Colonic mucosa (tissue), 4 donors: ENCODE data around the gene TCP1. TPM values are rescaled to one million over a fixed set of nuclear protein-coding genes. Genes with fewer than 3 reads are reported as not detected.

ENCODE experiments used
- DNase-seq: peaks from one replicate; pipeline ENCODE4 v3.0.0-alpha.2; 2020
- H3K27ac ChIP-seq: fragments of 200-600 bp; one replicate; pipeline ENCODE4 v1.8.0; 2021
- H3K27me3 ChIP-seq: fragments of 200-600 bp; one replicate; pipeline ENCODE4 v1.8.0; 2021
- H3K36me3 ChIP-seq: fragments of 200-600 bp; one replicate; pipeline ENCODE4 v1.8.0; 2021
- H3K4me1 ChIP-seq: fragments of 200-600 bp; one replicate; pipeline ENCODE4 v1.8.0; 2021; ENCODE audit warnings: mild to moderate bottlenecking
- H3K4me3 ChIP-seq: fragments of 200-600 bp; one replicate; pipeline ENCODE4 v1.8.0; 2021
- H3K9ac ChIP-seq, 2 donors: one replicate each; pipeline ENCODE4 v1.7.0; 2013; ENCODE audit warnings: control low read depth in 2 of 2, low read depth in 2 of 2, low read length in 2 of 2
- H3K9me3 ChIP-seq: fragments of 200-600 bp; one replicate; pipeline ENCODE4 v1.8.0; 2021
- CTCF ChIP-seq: fragments of 200-600 bp; IDR thresholded peaks from one replicate; pipeline ENCODE4 v1.8.0; 2022; ENCODE audit warnings: antibody characterized with exemption, mild to moderate bottlenecking
- intact Hi-C: fragments of 100-400 bp; cut with DNase I; formaldehyde crosslinking; loops from one replicate; pipeline ENCODE4 v1.14.1; 2022
- total RNA-seq, 2 donors: library from RNA; stranded (reverse); fragmentation: NEBNext Ultra II Directional in 1 of 2; extraction: Animal tissue kit (Norgen Biotek cat#: 25700) in 1 of 2; gene quantifications; one replicate each; pipeline ENCODE4 v1.2.1, GENCODE V29; 2021
- donor health status: healthy.
- donor health status: DM: no; HTN: no; CAD: no.
- donor health status: DM: no; HTN: no; CAD: no.

TCP1 gene
- total RNA-seq, 2 donors from 2014 or later: 163 to 294 TPM

DNA sequence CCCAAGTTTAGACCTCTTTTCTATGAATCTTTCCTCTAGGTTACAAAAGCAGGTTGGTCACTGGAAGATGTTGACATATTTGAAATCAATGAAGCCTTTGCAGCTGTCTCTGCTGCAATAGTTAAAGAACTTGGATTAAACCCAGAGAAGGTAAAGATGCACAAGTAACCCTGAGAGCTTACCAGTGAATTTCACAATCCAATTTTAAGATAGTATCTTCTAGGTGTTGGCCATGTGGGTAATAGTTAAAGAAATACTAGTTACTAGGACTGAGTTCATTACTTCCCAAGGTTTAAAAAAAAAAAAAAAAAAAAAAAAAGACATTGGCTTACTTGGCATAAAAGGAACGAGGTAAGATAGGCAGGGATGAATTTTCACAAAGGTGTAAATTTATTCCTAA, 11.3 kb downstream of the TCP1 start:
- Histone ChIP-seq H3K27ac (peak overlapping the region; percentile 84), H3K27me3 (no peaks in the 10 kb centered on the region), H3K36me3 (peaks cover 4% of the 10 kb centered on the region), H3K9ac (no peak overlapping the region), H3K4me3 (no peak overlapping the region), H3K4me1 (no peaks in the 10 kb centered on the region), H3K9me3 (no peaks in the 10 kb centered on the region)
- DNase-seq: no peak
- intact Hi-C loops: no loop called here
- TF ChIP-seq CTCF: no peak

DNA sequence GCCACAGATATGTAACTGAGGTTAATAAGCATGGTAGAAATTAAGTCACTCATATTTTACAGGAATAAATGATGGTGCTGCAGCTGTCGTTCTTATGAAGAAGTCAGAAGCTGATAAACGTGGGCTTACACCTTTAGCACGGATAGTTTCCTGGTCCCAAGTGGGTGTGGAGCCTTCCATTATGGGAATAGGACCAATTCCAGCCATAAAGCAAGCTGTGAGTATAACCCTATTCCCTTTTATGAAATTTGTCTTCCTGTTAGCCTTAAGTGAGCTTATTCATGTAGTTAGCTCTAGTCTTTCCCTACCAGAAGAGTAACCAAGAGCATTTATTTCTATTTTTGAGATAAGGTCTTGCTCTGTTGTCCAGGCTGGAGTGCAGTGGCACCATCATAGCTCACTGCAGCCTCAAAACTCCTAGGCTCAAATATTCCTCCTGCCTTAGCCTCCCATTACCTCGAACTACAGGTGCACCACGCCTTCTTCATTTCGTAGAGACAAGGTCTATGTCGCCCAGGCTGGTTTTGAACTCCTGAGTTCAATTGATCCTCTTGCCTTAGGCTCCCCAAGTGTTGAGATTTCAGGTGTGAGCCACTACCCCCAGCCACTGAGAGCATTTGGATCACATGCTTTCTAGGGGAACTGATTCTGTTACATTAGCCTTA, 12.0 kb downstream of the TCP1 start:
- H3K9ac ChIP-seq: peak overlapping the region in 1 of 2 donors; percentile 36
- no peaks in the 10 kb centered on the region for H3K4me1 ChIP-seq
- TF ChIP-seq CTCF: no peak
- no peak overlapping the region for H3K4me3 ChIP-seq
- peaks cover 4% of the 10 kb centered on the region for H3K36me3 ChIP-seq
- H3K27ac ChIP-seq: peak overlapping the region; percentile 84
- no peaks in the 10 kb centered on the region for H3K27me3 ChIP-seq
- intact Hi-C loops: no loop called here
- H3K9me3 ChIP-seq: no peaks in the 10 kb centered on the region
- DNase-seq: peak; percentile 52

GRCh38 chr6:159772196-159772595, 17.2 kb downstream of the TCP1 start:
- no peak for DNase-seq
- H3K36me3 ChIP-seq: no peaks in the 10 kb centered on the region
- no peaks in the 10 kb centered on the region for H3K9me3 ChIP-seq
- no peaks in the 10 kb centered on the region for H3K27me3 ChIP-seq
- H3K27ac ChIP-seq: no peak overlapping the region
- no peak for TF ChIP-seq CTCF
- H3K4me1 ChIP-seq: no peaks in the 10 kb centered on the region
- intact Hi-C loops: no loop called here
- no peak overlapping the region for H3K4me3 ChIP-seq
- H3K9ac ChIP-seq: no peak overlapping the region

DNA sequence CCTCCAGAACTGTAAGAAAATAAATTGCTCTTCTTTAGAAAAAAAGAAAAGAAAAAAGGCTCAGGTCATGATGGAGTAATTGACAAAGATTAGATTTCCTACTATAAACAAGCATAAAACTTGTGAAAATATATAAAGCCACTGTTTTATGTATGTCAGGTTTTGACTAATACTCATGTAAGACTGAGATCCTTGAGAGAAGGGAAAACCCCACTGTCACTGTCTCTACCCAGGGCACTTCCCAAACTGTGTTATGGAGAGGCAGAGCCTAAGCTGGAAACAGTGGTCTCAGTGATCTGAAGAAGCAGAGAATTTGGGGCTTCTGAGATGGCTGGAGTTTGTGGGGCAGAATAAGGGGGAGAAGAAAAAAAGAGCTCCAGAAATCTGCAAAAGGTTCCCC, 19.9 kb downstream of the TCP1 start:
- H3K36me3 ChIP-seq: no peaks in the 10 kb centered on the region

DNA sequence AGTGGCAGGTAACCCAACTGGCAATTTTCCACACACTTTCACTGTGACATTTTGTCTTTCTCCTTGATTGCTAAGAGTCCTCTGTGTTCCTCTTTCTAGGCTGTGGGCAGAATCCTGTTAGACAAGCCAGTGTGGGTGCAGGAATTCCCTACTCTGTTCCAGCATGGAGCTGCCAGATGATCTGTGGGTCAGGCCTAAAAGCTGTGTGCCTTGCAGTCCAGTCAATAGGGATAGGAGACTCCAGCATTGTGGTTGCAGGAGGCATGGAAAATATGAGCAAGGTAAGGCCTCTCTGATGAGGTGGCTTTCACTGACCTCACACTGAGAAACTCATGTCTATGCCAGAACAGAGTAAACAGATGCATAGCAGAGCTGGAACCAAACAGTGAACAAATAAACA, 22.5 kb downstream of the TCP1 start:
- TF ChIP-seq CTCF: no peak
- Histone ChIP-seq H3K9ac (no peak overlapping the region), H3K4me1 (peaks cover 3% of the 10 kb centered on the region), H3K4me3 (no peak overlapping the region), H3K36me3 (no peaks in the 10 kb centered on the region), H3K27ac (no peak overlapping the region), H3K9me3 (no peaks in the 10 kb centered on the region), H3K27me3 (no peaks in the 10 kb centered on the region)
- intact Hi-C loops: no loop called here
- no peak for DNase-seq

More for the DNA sequence above, 19.9 kb downstream of the TCP1 start:
- H3K9ac ChIP-seq: no peak overlapping the region
- DNase-seq: no peak
- no peaks in the 10 kb centered on the region for H3K4me1 ChIP-seq
- no peak overlapping the region for H3K27ac ChIP-seq
- TF ChIP-seq CTCF: no peak
- intact Hi-C loops: no loop called here
- no peaks in the 10 kb centered on the region for H3K9me3 ChIP-seq
- no peaks in the 10 kb centered on the region for H3K27me3 ChIP-seq
- no peak overlapping the region for H3K4me3 ChIP-seq
